ENCODE measurements around the gene PLEKHM3.

Gene PLEKHM3

DNA sequence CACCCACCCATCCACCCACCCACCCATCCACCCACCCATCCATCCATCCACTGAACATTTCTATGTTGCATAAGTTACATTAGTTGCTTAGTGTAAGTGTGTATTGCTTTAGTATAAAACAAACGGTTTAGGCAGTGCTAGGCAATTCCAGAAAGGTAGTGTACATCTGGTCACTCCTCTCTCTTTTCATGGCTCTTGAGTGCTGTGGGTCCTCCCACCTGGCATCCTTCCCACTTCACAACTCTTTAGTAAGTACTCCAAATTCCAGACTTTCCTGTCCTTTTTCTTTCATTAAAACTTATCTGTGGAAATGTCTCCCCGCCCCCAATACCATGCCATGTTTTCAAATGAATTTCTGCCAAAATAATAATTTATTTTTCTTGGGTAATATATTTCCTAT, 122.5 kb downstream of the PLEKHM3 start:
- Histone ChIP-seq H3K4me2 (ENCODE audit: low read depth, low read length, poor library complexity, severe bottlenecking) (no peak overlapping the region), H3K9me3 (ENCODE audit: insufficient read depth, low read length) (no peaks in the 10 kb centered on the region), H4K20me1 (ENCODE audit: low read depth, low read length) (no peaks in the 10 kb centered on the region), H3K36me3 (ENCODE audit: low read length) (no peaks in the 10 kb centered on the region), H2AFZ (ENCODE audit: low read depth, low read length, severe bottlenecking) (no peak overlapping the region), H3K4me3 (ENCODE audit: insufficient read depth, low read length, poor library complexity, severe bottlenecking) (no peak overlapping the region), H3K79me2 (ENCODE audit: insufficient read depth, low read length) (no peaks in the 10 kb centered on the region), H3K27me3 (ENCODE audit: low read length) (no peaks in the 10 kb centered on the region), H3K9ac (ENCODE audit: low read length) (no peak overlapping the region), H3K9me2 (replicated peaks; ENCODE audit: insufficient read depth, low read length) (no peaks in the 10 kb centered on the region), H3F3A (ENCODE audit: insufficient read depth) (no peaks in the 10 kb centered on the region), H3K27ac (ENCODE audit: low read depth, low read length) (no peak overlapping the region)
- TF ChIP-seq, protein P1, sequence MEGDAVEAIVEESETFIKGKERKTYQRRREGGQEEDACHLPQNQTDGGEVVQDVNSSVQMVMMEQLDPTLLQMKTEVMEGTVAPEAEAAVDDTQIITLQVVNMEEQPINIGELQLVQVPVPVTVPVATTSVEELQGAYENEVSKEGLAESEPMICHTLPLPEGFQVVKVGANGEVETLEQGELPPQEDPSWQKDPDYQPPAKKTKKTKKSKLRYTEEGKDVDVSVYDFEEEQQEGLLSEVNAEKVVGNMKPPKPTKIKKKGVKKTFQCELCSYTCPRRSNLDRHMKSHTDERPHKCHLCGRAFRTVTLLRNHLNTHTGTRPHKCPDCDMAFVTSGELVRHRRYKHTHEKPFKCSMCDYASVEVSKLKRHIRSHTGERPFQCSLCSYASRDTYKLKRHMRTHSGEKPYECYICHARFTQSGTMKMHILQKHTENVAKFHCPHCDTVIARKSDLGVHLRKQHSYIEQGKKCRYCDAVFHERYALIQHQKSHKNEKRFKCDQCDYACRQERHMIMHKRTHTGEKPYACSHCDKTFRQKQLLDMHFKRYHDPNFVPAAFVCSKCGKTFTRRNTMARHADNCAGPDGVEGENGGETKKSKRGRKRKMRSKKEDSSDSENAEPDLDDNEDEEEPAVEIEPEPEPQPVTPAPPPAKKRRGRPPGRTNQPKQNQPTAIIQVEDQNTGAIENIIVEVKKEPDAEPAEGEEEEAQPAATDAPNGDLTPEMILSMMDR (IDR thresholded peaks at IDR 0.05; ENCODE audit: insufficient read depth, low read length, poor library complexity, severe bottlenecking): no peak
- no peak for TF ChIP-seq EZH2phosphoT487 (conservative IDR thresholded peaks at IDR 0.05; ENCODE audit: low read length)

DNA sequence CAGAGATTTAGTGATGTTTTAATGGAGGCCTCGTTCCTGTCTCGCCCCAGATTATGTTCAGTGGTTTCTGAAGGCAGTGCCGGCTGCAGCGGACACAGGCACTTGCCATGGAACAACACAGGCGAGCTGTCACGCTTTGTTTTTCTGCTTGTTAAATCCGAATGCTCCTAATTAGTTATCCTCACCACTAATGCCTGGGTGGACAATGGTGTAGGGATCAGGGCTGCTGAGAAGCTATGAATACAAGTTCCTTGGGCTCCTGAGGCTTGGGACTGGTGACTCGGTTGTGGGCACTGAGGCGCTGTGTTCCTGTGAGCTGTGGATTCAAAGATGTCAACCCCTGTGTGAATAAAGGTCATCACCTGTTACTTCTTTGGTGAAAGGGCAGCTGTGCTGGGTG, 123.5 kb downstream of the PLEKHM3 start:
- no peak overlapping the region for H3K4me3 ChIP-seq (ENCODE audit: insufficient read depth, low read length, poor library complexity, severe bottlenecking)
- TF ChIP-seq EZH2phosphoT487 (conservative IDR thresholded peaks at IDR 0.05; ENCODE audit: low read length): no peak
- TF ChIP-seq, protein P1 (IDR thresholded peaks at IDR 0.05; ENCODE audit: insufficient read depth, low read length, poor library complexity, severe bottlenecking): no peak

DNA sequence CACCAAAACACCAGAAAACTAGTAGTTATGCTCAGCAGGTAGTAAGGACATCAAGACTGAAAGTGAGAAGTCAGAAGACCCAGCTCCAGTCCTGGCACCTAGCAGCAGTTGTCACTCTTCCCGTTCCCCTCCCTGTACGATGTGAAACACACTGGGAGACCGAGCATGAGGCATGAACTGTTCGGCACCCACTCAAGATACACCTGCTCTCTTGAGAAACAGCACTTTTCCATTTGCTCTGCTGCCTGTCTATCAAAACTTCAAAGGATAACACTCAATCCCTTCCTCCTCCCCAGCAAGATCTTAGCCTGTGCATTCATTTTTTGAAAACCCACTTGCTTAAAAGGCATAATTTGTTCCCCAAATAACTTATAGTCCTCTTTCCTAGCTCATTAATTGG, 123.9 kb downstream of the PLEKHM3 start:
- no peaks in the 10 kb centered on the region for H3K9me2 ChIP-seq (replicated peaks; ENCODE audit: insufficient read depth, low read length)
- H3K79me2 ChIP-seq (ENCODE audit: insufficient read depth, low read length): no peaks in the 10 kb centered on the region
- H2AFZ ChIP-seq (ENCODE audit: low read depth, low read length, severe bottlenecking): no peak overlapping the region
- H3K27ac ChIP-seq (ENCODE audit: low read depth, low read length): no peak overlapping the region
- H3K36me3 ChIP-seq (ENCODE audit: low read length): no peaks in the 10 kb centered on the region
- no peaks in the 10 kb centered on the region for H3K27me3 ChIP-seq (ENCODE audit: low read length)
- H4K20me1 ChIP-seq (ENCODE audit: low read depth, low read length): no peaks in the 10 kb centered on the region
- H3K9me3 ChIP-seq (ENCODE audit: insufficient read depth, low read length): no peaks in the 10 kb centered on the region
- H3F3A ChIP-seq (ENCODE audit: insufficient read depth): no peaks in the 10 kb centered on the region
- H3K4me3 ChIP-seq (ENCODE audit: insufficient read depth, low read length, poor library complexity, severe bottlenecking): no peak overlapping the region
- no peak for TF ChIP-seq EZH2phosphoT487 (conservative IDR thresholded peaks at IDR 0.05; ENCODE audit: low read length)
- TF ChIP-seq, protein P1 (IDR thresholded peaks at IDR 0.05; ENCODE audit: insufficient read depth, low read length, poor library complexity, severe bottlenecking): no peak
- no peak overlapping the region for H3K9ac ChIP-seq (ENCODE audit: low read length)
- no peak overlapping the region for H3K4me2 ChIP-seq (ENCODE audit: low read depth, low read length, poor library complexity, severe bottlenecking)

More for the DNA sequence above, 123.5 kb downstream of the PLEKHM3 start:
- no peaks in the 10 kb centered on the region for H3K79me2 ChIP-seq (ENCODE audit: insufficient read depth, low read length)
- no peaks in the 10 kb centered on the region for H3F3A ChIP-seq (ENCODE audit: insufficient read depth)
- no peaks in the 10 kb centered on the region for H3K9me2 ChIP-seq (replicated peaks; ENCODE audit: insufficient read depth, low read length)
- H3K4me2 ChIP-seq (ENCODE audit: low read depth, low read length, poor library complexity, severe bottlenecking): no peak overlapping the region
- no peaks in the 10 kb centered on the region for H3K36me3 ChIP-seq (ENCODE audit: low read length)
- no peak overlapping the region for H3K27ac ChIP-seq (ENCODE audit: low read depth, low read length)
- no peaks in the 10 kb centered on the region for H3K27me3 ChIP-seq (ENCODE audit: low read length)
- H4K20me1 ChIP-seq (ENCODE audit: low read depth, low read length): no peaks in the 10 kb centered on the region
- no peaks in the 10 kb centered on the region for H3K9me3 ChIP-seq (ENCODE audit: insufficient read depth, low read length)
- H2AFZ ChIP-seq (ENCODE audit: low read depth, low read length, severe bottlenecking): no peak overlapping the region
- H3K9ac ChIP-seq (ENCODE audit: low read length): no peak overlapping the region

DNA sequence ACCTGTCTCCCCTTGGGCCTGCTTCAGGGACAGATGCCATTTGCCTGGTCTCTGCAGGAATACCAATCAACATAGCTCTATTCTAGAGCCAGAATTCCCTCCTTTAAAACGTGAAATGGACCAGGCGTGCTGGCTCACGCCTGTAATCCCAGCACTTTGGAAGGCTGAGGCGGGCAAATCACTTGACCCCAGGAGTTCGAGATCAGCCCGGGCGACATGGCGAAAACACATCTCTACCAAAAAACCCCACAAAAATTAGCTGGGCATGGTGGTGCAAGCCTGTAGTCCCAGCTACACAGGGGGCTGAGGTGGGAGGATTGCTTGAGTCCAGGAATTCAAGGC, 127.0 kb downstream of the PLEKHM3 start:
- H3K27me3 ChIP-seq (ENCODE audit: low read length): no peaks in the 10 kb centered on the region
- H3K36me3 ChIP-seq (ENCODE audit: low read length): no peaks in the 10 kb centered on the region
- no peak overlapping the region for H3K4me2 ChIP-seq (ENCODE audit: low read depth, low read length, poor library complexity, severe bottlenecking)
- H2AFZ ChIP-seq (ENCODE audit: low read depth, low read length, severe bottlenecking): no peak overlapping the region
- H3K9me2 ChIP-seq (replicated peaks; ENCODE audit: insufficient read depth, low read length): no peaks in the 10 kb centered on the region
- no peak overlapping the region for H3K27ac ChIP-seq (ENCODE audit: low read depth, low read length)
- H3K9ac ChIP-seq (ENCODE audit: low read length): no peak overlapping the region
- no peaks in the 10 kb centered on the region for H3F3A ChIP-seq (ENCODE audit: insufficient read depth)
- TF ChIP-seq EZH2phosphoT487 (conservative IDR thresholded peaks at IDR 0.05; ENCODE audit: low read length): no peak
- TF ChIP-seq, protein P1 (IDR thresholded peaks at IDR 0.05; ENCODE audit: insufficient read depth, low read length, poor library complexity, severe bottlenecking): no peak
- no peaks in the 10 kb centered on the region for H3K9me3 ChIP-seq (ENCODE audit: insufficient read depth, low read length)
- no peak overlapping the region for H3K4me3 ChIP-seq (ENCODE audit: insufficient read depth, low read length, poor library complexity, severe bottlenecking)
- H4K20me1 ChIP-seq (ENCODE audit: low read depth, low read length): no peaks in the 10 kb centered on the region
- H3K79me2 ChIP-seq (ENCODE audit: insufficient read depth, low read length): no peaks in the 10 kb centered on the region
